Esophagus muscularis mucosa (tissue), 4 donors: ENCODE measurements around the gene BCAS4.

Source experiments
- CTCF ChIP-seq, 3 experiments: fragments of 200-600 bp in 2 of 3; fragments of 450-650 bp in 1 of 3; sonication (generic) in 2 of 3; IDR thresholded peaks; one replicate each; pipeline ENCODE4 v1.5.1; 2017 to 2019; ENCODE audit warnings: antibody characterized with exemption in 3 of 3, mild to moderate bottlenecking in 2 of 3, moderate library complexity in 1 of 3
- EP300 ChIP-seq: sonication (generic); formaldehyde crosslinking; IDR thresholded peaks from one replicate; pipeline ENCODE4 v1.6.1; 2017; ENCODE audit warnings: antibody characterized with exemption
- POLR2A ChIP-seq: fragments of 450-650 bp; IDR thresholded peaks from one replicate; pipeline ENCODE4 v1.6.1; 2017; ENCODE audit warnings: antibody characterized with exemption, moderate library complexity, mild to moderate bottlenecking, low read depth
- POLR2AphosphoS5 ChIP-seq, 2 donors: sonication (generic); formaldehyde crosslinking; IDR thresholded peaks; one replicate each; pipeline ENCODE4 v1.6.1; 2017; ENCODE audit warnings: antibody characterized with exemption in 2 of 2

- no peak for TF ChIP-seq POLR2A
- TF ChIP-seq CTCF (IDR thresholded peaks at IDR 0.05) = no peak
- TF ChIP-seq POLR2AphosphoS5 (IDR thresholded peaks at IDR 0.05) = no peak
- TF ChIP-seq EP300 = no peak
Measured at GRCh38 chr20:50826121-50826520, 31.3 kb downstream of the BCAS4 start.
